ENCODE measurements around the gene RALGPS2.

DNA sequence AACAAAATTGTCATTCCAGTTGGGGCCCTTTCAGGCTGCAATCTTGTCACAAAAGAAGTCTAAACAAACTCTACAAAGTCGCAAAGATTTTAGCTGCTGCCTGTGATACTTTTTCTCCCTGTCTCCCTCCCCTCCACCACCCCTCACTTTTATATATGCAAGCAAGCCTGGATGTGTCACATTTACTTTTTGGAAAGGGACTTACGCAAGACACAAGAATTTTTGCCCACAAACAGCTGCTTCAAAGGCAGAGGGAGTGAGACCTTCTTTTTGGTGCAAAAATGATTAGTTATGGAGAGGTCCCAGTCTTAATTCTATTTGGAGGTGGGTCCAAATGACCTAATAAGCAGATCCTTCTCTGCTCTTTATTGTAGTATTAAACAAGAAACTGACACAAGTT, 22.9 kb upstream of the RALGPS2 start:
- TF ChIP-seq EZH2 (IDR thresholded peaks at IDR 0.05; ENCODE audit: insufficient read depth, poor library complexity, severe bottlenecking) (no peak), EZH2phosphoT487 (IDR thresholded peaks at IDR 0.05; ENCODE audit: insufficient read depth, low read depth) (no peak)
